ENCODE results near the gene EFNB2. TPM values are rescaled to one million over a fixed set of nuclear protein-coding genes. Genes with fewer than 3 reads are reported as not detected.

Gene EFNB2
- total and polyA plus RNA-seq, 2 of the 8 experiments (the other 6 are each of a cell fraction or from before 2014, with no cell fraction given), result 8.2 to 12.0 TPM

GRCh38 chr13:106445996-106446395, 89.5 kb downstream of the EFNB2 start:
- DNase-seq (ENCODE audit: low read depth in 1 of 2, low spot score in 2 of 2), result no peak
- H3K27ac ChIP-seq (ENCODE audit: low read depth, low read length), result no peak overlapping the region
- no peak overlapping the region for H2BK5ac ChIP-seq (ENCODE audit: low read depth, low read length)
- no peak overlapping the region for H3K9ac ChIP-seq (replicated peaks in 1 of 4; ENCODE audit: extremely low read depth in 1 of 4, low read depth in 3 of 4, low read length in 3 of 4)
- ChIA-PET POLR2A (ENCODE audit: partially characterized antibody) (no interaction called here), CTCF (ENCODE audit: partially characterized antibody) (no interaction called here)
- H2BK15ac ChIP-seq (ENCODE audit: low read length), result no peak overlapping the region
- H4K91ac ChIP-seq (replicated peaks; ENCODE audit: insufficient read length, low read length), result no peak overlapping the region
- H3K79me1 ChIP-seq (ENCODE audit: low read depth, low read length), result no peaks in the 10 kb centered on the region
- no peaks in the 10 kb centered on the region for H3K36me3 ChIP-seq (ENCODE audit: control insufficient read depth in 2 of 4, insufficient read depth in 4 of 4, low read length in 3 of 4)
- H4K20me1 ChIP-seq (replicated peaks in 1 of 2; ENCODE audit: control insufficient read depth in 1 of 2, insufficient read depth in 2 of 2, low read length in 2 of 2), result no peaks in the 10 kb centered on the region
- no peaks in the 10 kb centered on the region for H3K23me2 ChIP-seq (ENCODE audit: low read depth, low read length)
- no peak overlapping the region for H3K4me3 ChIP-seq (ENCODE audit: extremely low read depth in 1 of 4, insufficient read depth in 2 of 4, low read depth in 3 of 4, low read length in 4 of 4)
- no peaks in the 10 kb centered on the region for H3K27me3 ChIP-seq (replicated peaks in 1 of 4; ENCODE audit: control insufficient read depth in 3 of 4, extremely low read depth in 1 of 4, insufficient read depth in 3 of 4, low read length in 3 of 4)
- H3K9me3 ChIP-seq (ENCODE audit: insufficient read depth in 2 of 2, low read depth in 1 of 2, low read length in 1 of 2), result no peaks in the 10 kb centered on the region
- no peak for FAIRE-seq
- no peaks in the 10 kb centered on the region for H3K79me2 ChIP-seq (ENCODE audit: control insufficient read depth in 1 of 2, insufficient read depth in 2 of 2, low read length in 2 of 2)
- H3K4me2 ChIP-seq (ENCODE audit: insufficient read depth in 1 of 2, low read depth in 2 of 2, low read length in 2 of 2), result no peak overlapping the region
- no peak overlapping the region for H2AFZ ChIP-seq (ENCODE audit: low read length)
- no peak overlapping the region for H2BK120ac ChIP-seq (replicated peaks; ENCODE audit: low read depth, low read length)
- H2BK12ac ChIP-seq (ENCODE audit: low read depth, low read length), result no peak overlapping the region
- H3K23ac ChIP-seq (ENCODE audit: insufficient read length), result no peak overlapping the region
- H3K4ac ChIP-seq (replicated peaks; ENCODE audit: insufficient read length, low read depth, low read length), result no peak overlapping the region
- H3K4me1 ChIP-seq (replicated peaks in 1 of 4; ENCODE audit: control insufficient read depth in 3 of 4, insufficient read depth in 4 of 4, low read length in 3 of 4), result peaks cover 0 to 4% (median under 1%) of the 10 kb centered on the region in 4 experiments; a peak in 1 of 7 replicates
- WGBS, 2 experiments (ENCODE audit: extremely low coverage in 1 of 2, insufficient coverage in 1 of 2, insufficient read length in 1 of 2, insufficient replicate concordance in 2 of 2, low coverage in 1 of 2, low lambda C conversion rate in 2 of 2, missing lambda C conversion rate in 1 of 2), result 86% methylated on average over 4 of the region's 4 CpGs; no CpG with 5 or more reads in 1 of the 2 experiments
- no peak overlapping the region for H3K14ac ChIP-seq (ENCODE audit: insufficient read length)
- no peak overlapping the region for H3K56ac ChIP-seq (replicated peaks; ENCODE audit: insufficient read length, low read depth, low read length)
- H3K18ac ChIP-seq (ENCODE audit: extremely low read depth, low read length), result no peak overlapping the region
- H2AK5ac ChIP-seq (ENCODE audit: low read depth, low read length), result no peak overlapping the region
- no peak overlapping the region for H4K5ac ChIP-seq (ENCODE audit: insufficient read length, low read depth, low read length)
- H4K8ac ChIP-seq (ENCODE audit: extremely low read depth, insufficient read depth, low read length), result no peak overlapping the region
- H2BK20ac ChIP-seq (ENCODE audit: low read length), result no peak overlapping the region
- TF ChIP-seq RBBP5 (IDR thresholded peaks at IDR 0.05; ENCODE audit: borderline replicate concordance, low read depth, low read length) (no peak), SP2 (IDR thresholded peaks at IDR 0.05; ENCODE audit: low read length) (no peak), FOSL1 (IDR thresholded peaks at IDR 0.05; ENCODE audit: insufficient read depth, low read depth, low read length) (no peak)
- TF ChIP-seq, protein P1, sequence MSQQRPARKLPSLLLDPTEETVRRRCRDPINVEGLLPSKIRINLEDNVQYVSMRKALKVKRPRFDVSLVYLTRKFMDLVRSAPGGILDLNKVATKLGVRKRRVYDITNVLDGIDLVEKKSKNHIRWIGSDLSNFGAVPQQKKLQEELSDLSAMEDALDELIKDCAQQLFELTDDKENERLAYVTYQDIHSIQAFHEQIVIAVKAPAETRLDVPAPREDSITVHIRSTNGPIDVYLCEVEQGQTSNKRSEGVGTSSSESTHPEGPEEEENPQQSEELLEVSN (IDR thresholded peaks at IDR 0.05), result no peak

All from H1 (cell line).